Measurements from ENCODE around the gene INSR.

GRCh38 chr19:7145494-7145893 is 148.7 kb downstream of the INSR start:
- TF ChIP-seq, protein P1, sequence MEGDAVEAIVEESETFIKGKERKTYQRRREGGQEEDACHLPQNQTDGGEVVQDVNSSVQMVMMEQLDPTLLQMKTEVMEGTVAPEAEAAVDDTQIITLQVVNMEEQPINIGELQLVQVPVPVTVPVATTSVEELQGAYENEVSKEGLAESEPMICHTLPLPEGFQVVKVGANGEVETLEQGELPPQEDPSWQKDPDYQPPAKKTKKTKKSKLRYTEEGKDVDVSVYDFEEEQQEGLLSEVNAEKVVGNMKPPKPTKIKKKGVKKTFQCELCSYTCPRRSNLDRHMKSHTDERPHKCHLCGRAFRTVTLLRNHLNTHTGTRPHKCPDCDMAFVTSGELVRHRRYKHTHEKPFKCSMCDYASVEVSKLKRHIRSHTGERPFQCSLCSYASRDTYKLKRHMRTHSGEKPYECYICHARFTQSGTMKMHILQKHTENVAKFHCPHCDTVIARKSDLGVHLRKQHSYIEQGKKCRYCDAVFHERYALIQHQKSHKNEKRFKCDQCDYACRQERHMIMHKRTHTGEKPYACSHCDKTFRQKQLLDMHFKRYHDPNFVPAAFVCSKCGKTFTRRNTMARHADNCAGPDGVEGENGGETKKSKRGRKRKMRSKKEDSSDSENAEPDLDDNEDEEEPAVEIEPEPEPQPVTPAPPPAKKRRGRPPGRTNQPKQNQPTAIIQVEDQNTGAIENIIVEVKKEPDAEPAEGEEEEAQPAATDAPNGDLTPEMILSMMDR (conservative IDR thresholded peaks at IDR 0.05; ENCODE audit: low read depth in 2 of 2): no peak
- TF ChIP-seq REST (IDR thresholded peaks at IDR 0.05; ENCODE audit: unreplicated experiment) (no peak), EZH2phosphoT487 (IDR thresholded peaks at IDR 0.05; ENCODE audit: unreplicated experiment) (no peak), POLR2AphosphoS5 (IDR thresholded peaks at IDR 0.05; ENCODE audit: low read depth) (no peak), EZH2 (IDR thresholded peaks at IDR 0.05; ENCODE audit: low read depth, unreplicated experiment) (no peak), CREB1 (CRISPR knock-in tag; IDR thresholded peaks at IDR 0.05; ENCODE audit: low read depth) (no peak), ZNF114 (CRISPR knock-in tag; IDR thresholded peaks at IDR 0.05) (no peak), JUNB (IDR thresholded peaks at IDR 0.05; ENCODE audit: unreplicated experiment) (no peak), NANOG (IDR thresholded peaks at IDR 0.05; ENCODE audit: borderline replicate concordance) (no peak)
